Erythroblast (primary cell): ENCODE data around the gene SYAP1.

Experiments
- GATA1 ChIP-seq: IDR thresholded peaks from 2 replicates; pipeline ENCODE4 v1.6.1; 2011; ENCODE audit warnings: low read depth, mild to moderate bottlenecking, control low read depth, low read length, moderate library complexity
- POLR2A ChIP-seq: IDR thresholded peaks from 2 replicates; pipeline ENCODE4 v1.6.1; 2011; ENCODE audit warnings: mild to moderate bottlenecking, low read length

GRCh38 chrX:16765594-16765993 lies 46.2 kb downstream of the SYAP1 start:
- TF ChIP-seq POLR2A (no peak), GATA1 (no peak)
